ENCODE data around the gene TMEM106C.
A peak's percentile ranks its signal among the peaks of the same experiment; 100 is the strongest.

The TMEM106C gene

GRCh38 chr12:47941871-47942613, 21.4 kb upstream of the TMEM106C start:
- peaks cover 39% of the 10 kb centered on the region for H3K27me3 Mint-ChIP-seq
- DNase-seq (ENCODE audit: low spot score in 2 of 2): peak in 1 of 2 donors; percentile 17
- H3K9me3 Mint-ChIP-seq: no peaks in the 10 kb centered on the region
- H3K4me3 Mint-ChIP-seq: no peak overlapping the region
- H3K36me3 Mint-ChIP-seq (ENCODE audit: insufficient read depth): peaks cover 1% of the 10 kb centered on the region
- no peak overlapping the region for H3K27ac Mint-ChIP-seq (ENCODE audit: low read depth)
- ATAC-seq (replicated peaks; ENCODE audit: extremely low read depth, poor library complexity, severe bottlenecking): no peak
- H3K4me1 Mint-ChIP-seq: peaks cover 10% of the 10 kb centered on the region

GRCh38 chr12:47942614-47943225, 20.7 kb upstream of the TMEM106C start:
- Mint-ChIP-seq H3K27me3 (peaks cover 40% of the 10 kb centered on the region), H3K9me3 (no peaks in the 10 kb centered on the region), H3K36me3 (ENCODE audit: insufficient read depth) (peaks cover 1% of the 10 kb centered on the region), H3K4me1 (peaks cover 10% of the 10 kb centered on the region), H3K4me3 (no peak overlapping the region), H3K27ac (ENCODE audit: low read depth) (no peak overlapping the region)
- ATAC-seq (replicated peaks; ENCODE audit: extremely low read depth, poor library complexity, severe bottlenecking): no peak
- no peak for DNase-seq (ENCODE audit: low spot score in 2 of 2)

GRCh38 chr12:47943623-47944340, 19.6 kb upstream of the TMEM106C start:
- H3K27me3 Mint-ChIP-seq: peaks cover 40% of the 10 kb centered on the region
- peaks cover 1% of the 10 kb centered on the region for H3K36me3 Mint-ChIP-seq (ENCODE audit: insufficient read depth)
- no peak overlapping the region for H3K27ac Mint-ChIP-seq (ENCODE audit: low read depth)
- peaks cover 10% of the 10 kb centered on the region for H3K4me1 Mint-ChIP-seq
- H3K4me3 Mint-ChIP-seq: no peak overlapping the region
- no peaks in the 10 kb centered on the region for H3K9me3 Mint-ChIP-seq
- DNase-seq (ENCODE audit: low spot score in 2 of 2): no peak
- no peak for ATAC-seq (replicated peaks; ENCODE audit: extremely low read depth, poor library complexity, severe bottlenecking)

GRCh38 chr12:47944685-47945340, 18.6 kb upstream of the TMEM106C start:
- no peak for DNase-seq (ENCODE audit: low spot score in 2 of 2)
- Mint-ChIP-seq H3K9me3 (no peaks in the 10 kb centered on the region), H3K27ac (ENCODE audit: low read depth) (no peak overlapping the region), H3K36me3 (ENCODE audit: insufficient read depth) (peaks cover 1% of the 10 kb centered on the region), H3K4me3 (no peak overlapping the region), H3K27me3 (peaks cover 40% of the 10 kb centered on the region), H3K4me1 (peaks cover 10% of the 10 kb centered on the region)
- no peak for ATAC-seq (replicated peaks; ENCODE audit: extremely low read depth, poor library complexity, severe bottlenecking)

- no peak overlapping the region for H3K27ac Mint-ChIP-seq (ENCODE audit: low read depth)
Measured at GRCh38 chr12:47945341-47945728, 18.1 kb upstream of the TMEM106C start.

GRCh38 chr12:47946413-47947323, 16.7 kb upstream of the TMEM106C start:
- H3K4me1 Mint-ChIP-seq: no peaks in the 10 kb centered on the region
- DNase-seq (ENCODE audit: low spot score in 2 of 2) (no peak), ATAC-seq (replicated peaks; ENCODE audit: extremely low read depth, poor library complexity, severe bottlenecking) (no peak)
- no peak overlapping the region for H3K27ac Mint-ChIP-seq (ENCODE audit: low read depth)
- H3K36me3 Mint-ChIP-seq (ENCODE audit: insufficient read depth): peaks cover 3% of the 10 kb centered on the region
- no peak overlapping the region for H3K4me3 Mint-ChIP-seq
- peaks cover 25% of the 10 kb centered on the region for H3K27me3 Mint-ChIP-seq
- H3K9me3 Mint-ChIP-seq: no peaks in the 10 kb centered on the region

More at GRCh38 chr12:47945341-47945728, 18.1 kb upstream of the TMEM106C start:
- DNase-seq (ENCODE audit: low spot score in 2 of 2) (no peak), ATAC-seq (replicated peaks; ENCODE audit: extremely low read depth, poor library complexity, severe bottlenecking) (no peak)
- Mint-ChIP-seq H3K4me3 (no peak overlapping the region), H3K4me1 (peaks cover 10% of the 10 kb centered on the region), H3K27me3 (peaks cover 39% of the 10 kb centered on the region), H3K9me3 (no peaks in the 10 kb centered on the region), H3K36me3 (ENCODE audit: insufficient read depth) (peaks cover 1% of the 10 kb centered on the region)

- Mint-ChIP-seq H3K9me3 (no peaks in the 10 kb centered on the region), H3K4me3 (no peak overlapping the region), H3K36me3 (ENCODE audit: insufficient read depth) (peaks cover 3% of the 10 kb centered on the region), H3K27ac (ENCODE audit: low read depth) (no peak overlapping the region), H3K4me1 (no peaks in the 10 kb centered on the region), H3K27me3 (peaks cover 22% of the 10 kb centered on the region)
- no peak for DNase-seq (ENCODE audit: low spot score in 2 of 2)
- no peak for ATAC-seq (replicated peaks; ENCODE audit: extremely low read depth, poor library complexity, severe bottlenecking)
Measured at GRCh38 chr12:47947341-47947740, 16.1 kb upstream of the TMEM106C start.

- peaks cover 2% of the 10 kb centered on the region for H3K36me3 Mint-ChIP-seq (ENCODE audit: insufficient read depth)
- no peak overlapping the region for H3K4me3 Mint-ChIP-seq
- peaks cover 19% of the 10 kb centered on the region for H3K27me3 Mint-ChIP-seq
- H3K9me3 Mint-ChIP-seq: no peaks in the 10 kb centered on the region
- no peak overlapping the region for H3K27ac Mint-ChIP-seq (ENCODE audit: low read depth)
- ATAC-seq (replicated peaks; ENCODE audit: extremely low read depth, poor library complexity, severe bottlenecking): no peak
- DNase-seq (ENCODE audit: low spot score in 2 of 2): no peak
- H3K4me1 Mint-ChIP-seq: no peaks in the 10 kb centered on the region
Measured at GRCh38 chr12:47949441-47950341, 13.7 kb upstream of the TMEM106C start.

- ATAC-seq (replicated peaks; ENCODE audit: extremely low read depth, poor library complexity, severe bottlenecking) (no peak), DNase-seq (ENCODE audit: low spot score in 2 of 2) (no peak)
- no peak overlapping the region for H3K27ac Mint-ChIP-seq (ENCODE audit: low read depth)
- H3K4me1 Mint-ChIP-seq: no peaks in the 10 kb centered on the region
- H3K4me3 Mint-ChIP-seq: no peak overlapping the region
- peaks cover 19% of the 10 kb centered on the region for H3K27me3 Mint-ChIP-seq
- H3K36me3 Mint-ChIP-seq (ENCODE audit: insufficient read depth): peaks cover 2% of the 10 kb centered on the region
- no peaks in the 10 kb centered on the region for H3K9me3 Mint-ChIP-seq
Measured at GRCh38 chr12:47950856-47951468, 12.4 kb upstream of the TMEM106C start.

GRCh38 chr12:47954058-47954457, 9.3 kb upstream of the TMEM106C start:
- Mint-ChIP-seq H3K4me3 (no peak overlapping the region), H3K27ac (ENCODE audit: low read depth) (no peak overlapping the region), H3K27me3 (peaks cover 8% of the 10 kb centered on the region), H3K4me1 (no peaks in the 10 kb centered on the region), H3K9me3 (no peaks in the 10 kb centered on the region), H3K36me3 (ENCODE audit: insufficient read depth) (peaks cover 2% of the 10 kb centered on the region)
- no peak for ATAC-seq (replicated peaks; ENCODE audit: extremely low read depth, poor library complexity, severe bottlenecking)
- DNase-seq (ENCODE audit: low spot score in 2 of 2): no peak

Measured in central memory CD8-positive, alpha-beta T cell (primary cell).